ENCODE measurements around the gene B4GALNT4. TPM values are rescaled to one million over a fixed set of nuclear protein-coding genes. Genes with fewer than 3 reads are reported as not detected.

The B4GALNT4 gene
- total and polyA plus RNA-seq, 2 of the 4 experiments (the other 2 are of a cell fraction) = 5.2 to 38.6 TPM

GRCh38 chr11:357582-357981, 11.7 kb upstream of the B4GALNT4 start:
- Histone ChIP-seq H3K23ac (ENCODE audit: low read depth, low read length) (0 out of 2 replicates have a peak overlapping the region, but pooled peaks have one; percentile 2), H3K4me2 (ENCODE audit: low read depth, low read length) (no peak overlapping the region), H3K9me3 (ENCODE audit: control insufficient read depth, insufficient read depth, low read length) (peaks cover 2% of the 10 kb centered on the region; the same call in 1 of the 2 replicates), H3K18ac (ENCODE audit: low read depth, low read length) (no peak overlapping the region), H2BK120ac (ENCODE audit: low read depth, low read length) (no peak overlapping the region), H2BK5ac (ENCODE audit: low read depth, low read length, poor library complexity, severe bottlenecking) (peak overlapping the region; percentile 100), H3K4me1 (ENCODE audit: control insufficient read depth, insufficient read depth, low read length) (peaks cover 8% of the 10 kb centered on the region), H3K9me1 (ENCODE audit: insufficient read depth, low read length) (peaks cover 23% of the 10 kb centered on the region), H3K27ac (ENCODE audit: insufficient read depth, low read length) (no peak overlapping the region), H3K36me3 (ENCODE audit: control insufficient read depth, insufficient read depth, low read length) (no peaks in the 10 kb centered on the region), H2AK9ac (replicated peaks; ENCODE audit: low read depth, low read length, poor library complexity) (no peak overlapping the region), H3K4me3 (ENCODE audit: insufficient read depth, low read depth, low read length) (no peak overlapping the region), H2AK5ac (ENCODE audit: low read depth, low read length) (no peak overlapping the region), H2AFZ (replicated peaks; ENCODE audit: low read length, poor library complexity) (no peak overlapping the region), H3K56ac (ENCODE audit: extremely low read depth, insufficient read depth, low read length) (no peak overlapping the region), H4K8ac (ENCODE audit: low read depth in 2 of 2, low read length in 2 of 2) (no peak overlapping the region), H2BK15ac (ENCODE audit: low read depth, low read length) (no peak overlapping the region), H3K9ac (ENCODE audit: low read depth, low read length) (no peak overlapping the region), H3K4ac (ENCODE audit: low read depth, low read length) (no peak overlapping the region), H4K5ac (ENCODE audit: low read depth, low read length) (no peak overlapping the region), H3K27me3 (ENCODE audit: control insufficient read depth, insufficient read depth, low read length) (peaks cover 8% of the 10 kb centered on the region), H3K14ac (replicated peaks; ENCODE audit: low read depth, low read length) (no peak overlapping the region), H3K79me1 (ENCODE audit: low read depth in 1 of 2, low read length in 2 of 2) (peaks cover 0 to 17% of the 10 kb centered on the region in 2 experiments; a peak in 1 of 4 replicates), H2BK20ac (ENCODE audit: low read depth, low read length) (no peak overlapping the region), H4K20me1 (ENCODE audit: insufficient read depth, low read length) (no peaks in the 10 kb centered on the region), H4K91ac (ENCODE audit: insufficient read depth, low read depth, low read length) (no peak overlapping the region)
- dilution Hi-C loops (cut with HindIII; ENCODE audit: low sequenced_read_pairs, unreplicated experiment) = no loop called here
- TF ChIP-seq SMC3 (IDR thresholded peaks at IDR 0.05; ENCODE audit: low read depth, low read length) (no peak), FOS (IDR thresholded peaks at IDR 0.05; ENCODE audit: low read depth, low read length) (no peak), MXI1 (IDR thresholded peaks at IDR 0.05; ENCODE audit: borderline replicate concordance, low read depth, low read length) (no peak), BHLHE40 (IDR thresholded peaks at IDR 0.05; ENCODE audit: low read depth, low read length) (no peak), RAD21 (IDR thresholded peaks at IDR 0.05; ENCODE audit: low read length) (no peak), CTCF (conservative IDR thresholded peaks at IDR 0.05; ENCODE audit: low read depth, low read length) (no peak), ELK1 (IDR thresholded peaks at IDR 0.05; ENCODE audit: borderline replicate concordance, low read depth, low read length) (no peak), NFE2L2 (IDR thresholded peaks at IDR 0.05; ENCODE audit: low read depth, low read length) (no peak), RFX5 (IDR thresholded peaks at IDR 0.05; ENCODE audit: low read depth, low read length) (no peak), RCOR1 (IDR thresholded peaks at IDR 0.05; ENCODE audit: insufficient replicate concordance, low read length) (no peak), MAFK (IDR thresholded peaks at IDR 0.05; ENCODE audit: low read depth, low read length) (no peak), CHD1 (IDR thresholded peaks at IDR 0.05; ENCODE audit: low read depth, low read length) (no peak), MAZ (IDR thresholded peaks at IDR 0.05; ENCODE audit: borderline replicate concordance, low read depth, low read length) (no peak), POLR2A (IDR thresholded peaks at IDR 0.05; ENCODE audit: low read depth, low read length) (no peak), CEBPB (IDR thresholded peaks at IDR 0.05; ENCODE audit: low read depth, low read length) (no peak), USF2 (IDR thresholded peaks at IDR 0.05; ENCODE audit: low read depth, low read length) (no peak)
- DNase-seq (no peak), ATAC-seq (ENCODE audit: low read depth) (no peak)
- 100% methylated on average over 1 to 3 of the region's 4 CpGs for WGBS, 2 experiments (ENCODE audit: extremely low coverage in 2 of 2, insufficient read length in 1 of 2)
- ChIA-PET POLR2A (ENCODE audit: unreplicated experiment) (no interaction called here), CTCF (no interaction called here)
- BruUV-seq (replicated peaks) = no TSS peak
- intact Hi-C loops (cut with micrococcal nuclease) = loop anchor here (2.0 kb wide), 2 partner anchors 45 to 151 kb away; partner anchors contain the start of genes BET1L and RIC8A
- in situ Hi-C loops (cut with MboI; ENCODE audit: low sequenced_read_pairs) = loop anchor here (10.0 kb wide), 1 partner anchor 53 kb away; the partner anchor contains the start of gene IFITM2
